ENCODE results near the gene PLLP.

DNA sequence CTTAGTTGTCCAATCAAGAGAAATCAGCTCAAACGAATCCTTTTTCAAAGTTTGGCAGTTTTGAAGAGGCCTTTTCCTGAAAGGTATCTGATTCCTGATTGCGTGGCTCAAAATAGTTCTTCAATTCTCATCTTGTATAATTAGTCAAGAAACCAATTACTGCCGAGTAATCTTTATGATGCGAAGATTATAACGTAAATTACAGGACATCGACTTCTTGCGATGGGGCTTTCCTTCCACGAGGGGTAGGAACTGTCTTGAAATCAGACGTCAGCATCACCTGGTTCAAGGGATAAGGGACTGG lies 40.1 kb downstream of the PLLP start:
- TF ChIP-seq HDAC6 (IDR thresholded peaks at IDR 0.05; ENCODE audit: unreplicated experiment): no peak
- TF ChIP-seq, protein P1, sequence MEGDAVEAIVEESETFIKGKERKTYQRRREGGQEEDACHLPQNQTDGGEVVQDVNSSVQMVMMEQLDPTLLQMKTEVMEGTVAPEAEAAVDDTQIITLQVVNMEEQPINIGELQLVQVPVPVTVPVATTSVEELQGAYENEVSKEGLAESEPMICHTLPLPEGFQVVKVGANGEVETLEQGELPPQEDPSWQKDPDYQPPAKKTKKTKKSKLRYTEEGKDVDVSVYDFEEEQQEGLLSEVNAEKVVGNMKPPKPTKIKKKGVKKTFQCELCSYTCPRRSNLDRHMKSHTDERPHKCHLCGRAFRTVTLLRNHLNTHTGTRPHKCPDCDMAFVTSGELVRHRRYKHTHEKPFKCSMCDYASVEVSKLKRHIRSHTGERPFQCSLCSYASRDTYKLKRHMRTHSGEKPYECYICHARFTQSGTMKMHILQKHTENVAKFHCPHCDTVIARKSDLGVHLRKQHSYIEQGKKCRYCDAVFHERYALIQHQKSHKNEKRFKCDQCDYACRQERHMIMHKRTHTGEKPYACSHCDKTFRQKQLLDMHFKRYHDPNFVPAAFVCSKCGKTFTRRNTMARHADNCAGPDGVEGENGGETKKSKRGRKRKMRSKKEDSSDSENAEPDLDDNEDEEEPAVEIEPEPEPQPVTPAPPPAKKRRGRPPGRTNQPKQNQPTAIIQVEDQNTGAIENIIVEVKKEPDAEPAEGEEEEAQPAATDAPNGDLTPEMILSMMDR (IDR thresholded peaks at IDR 0.05 in 2 of 3, conservative IDR thresholded peaks at IDR 0.05 in 1 of 3; ENCODE audit: control insufficient read depth in 2 of 3, extremely low read depth in 1 of 3, insufficient read depth in 1 of 3, low read depth in 3 of 3, low read length in 3 of 3): no peak
- no peak for TF ChIP-seq NFYB (IDR thresholded peaks at IDR 0.05; ENCODE audit: insufficient read depth, low read depth, low read length)
- TF ChIP-seq EP300 (IDR thresholded peaks at IDR 0.05; ENCODE audit: borderline replicate concordance in 1 of 2, control insufficient read depth in 1 of 2, low read depth in 2 of 2, low read length in 2 of 2): no peak
- no peak for TF ChIP-seq SP1 (IDR thresholded peaks at IDR 0.05; ENCODE audit: low read depth, low read length)
- TF ChIP-seq HDAC2 (IDR thresholded peaks at IDR 0.05): no peak
- no peak for TF ChIP-seq EGR1 (IDR thresholded peaks at IDR 0.05; ENCODE audit: borderline replicate concordance in 1 of 2, low read depth in 2 of 2, low read length in 2 of 2)
- TF ChIP-seq NRF1 (conservative IDR thresholded peaks at IDR 0.05; ENCODE audit: low read depth, low read length): no peak
- TF ChIP-seq POLR2A (IDR thresholded peaks at IDR 0.05; ENCODE audit: low read depth, low read length): no peak
- no peak for TF ChIP-seq ATF3 (IDR thresholded peaks at IDR 0.05; ENCODE audit: borderline replicate concordance, extremely low read depth, low read depth, low read length)
- no peak for TF ChIP-seq NR2F1 (conservative IDR thresholded peaks at IDR 0.05)
- TF ChIP-seq ZZZ3 (IDR thresholded peaks at IDR 0.05; ENCODE audit: control insufficient read depth, insufficient read length, low read depth): no peak
